Activated CD4-positive, alpha-beta T cell treated with anti-CD3 and anti-CD28 coated beads, Interleukin-2, amount 10 ng/mL, durations not matched to agents 24 days and 14 days (primary cell): Measurements from ENCODE around the gene TSPAN17. TPM values are rescaled to one million over a fixed set of nuclear protein-coding genes. Genes with fewer than 3 reads are reported as not detected.
"Not testable (repeated sequence)": the region's sequence is repeated elsewhere in the genome, so short reads cannot be mapped to it uniquely, and the experiment has no call there.

Experiments
- DNase-seq: peaks from one replicate; pipeline ENCODE4 v3.0.0; 2022
- H3K27ac Mint-ChIP-seq: one replicate; pipeline ENCODE4 v1.8.0; 2022; ENCODE audit warnings: mild to moderate bottlenecking, mixed read lengths
- H3K27me3 Mint-ChIP-seq: one replicate; pipeline ENCODE4 v1.8.0; 2022; ENCODE audit warnings: mixed read lengths
- H3K36me3 Mint-ChIP-seq: one replicate; pipeline ENCODE4 v1.8.0; 2022; ENCODE audit warnings: low read depth, mild to moderate bottlenecking, mixed read lengths
- H3K4me1 Mint-ChIP-seq: one replicate; pipeline ENCODE4 v1.8.0; 2021; ENCODE audit warnings: mixed read lengths
- H3K4me3 Mint-ChIP-seq: one replicate; pipeline ENCODE4 v1.8.0; 2022; ENCODE audit warnings: mild to moderate bottlenecking, moderate library complexity, mixed read lengths
- H3K9me3 Mint-ChIP-seq: one replicate; pipeline ENCODE4 v1.8.0; 2021; ENCODE audit warnings: mixed read lengths
- intact Hi-C: fragments of 100-400 bp; cut with micrococcal nuclease; formaldehyde crosslinking; loops from one replicate; pipeline ENCODE4 v1.15.1; 2023
- total RNA-seq: library from RNA; stranded (reverse); gene quantifications from 2 replicates; pipeline ENCODE4 v1.2.3, GENCODE V29; 2022

TSPAN17 gene
- total RNA-seq, 1 donor from 2014 or later, result 32.0 TPM

DNA sequence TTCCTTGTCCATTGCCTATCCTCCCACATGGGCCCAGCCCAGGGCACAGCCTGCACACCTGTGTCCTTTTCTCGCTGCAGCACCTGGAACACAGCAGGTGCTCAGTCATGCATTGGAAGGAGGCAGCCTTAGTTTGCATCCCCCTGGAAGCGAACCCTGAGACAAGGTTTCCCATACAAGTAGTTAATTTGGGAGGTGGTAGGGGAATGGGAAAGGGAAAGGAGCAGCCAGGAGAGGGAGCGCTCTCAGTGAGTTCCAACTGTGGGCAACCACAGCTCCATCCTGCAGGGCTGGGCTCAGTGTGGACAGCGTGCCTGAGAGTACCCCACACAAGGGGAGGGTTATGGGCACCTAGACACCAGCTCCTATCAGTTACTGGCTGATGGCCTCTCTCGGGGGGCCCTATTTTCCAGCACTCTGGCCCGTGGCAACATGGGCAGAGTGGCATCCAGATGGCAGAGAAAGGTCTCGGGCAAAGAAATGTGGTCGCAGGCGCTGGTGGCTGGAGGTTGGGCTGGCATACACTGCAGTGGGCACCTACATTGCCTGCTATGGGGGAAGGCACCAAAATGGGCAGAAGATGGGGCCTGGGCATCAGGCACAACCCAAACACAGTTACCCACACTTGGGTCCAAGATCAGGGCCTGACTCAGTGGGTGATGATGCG lies 50.1 kb downstream of the TSPAN17 start:
- DNase-seq, result no peak
- Mint-ChIP-seq H3K27me3 (peaks cover 57% of the 10 kb centered on the region), H3K4me3 (no peak overlapping the region), H3K27ac (no peak overlapping the region), H3K36me3 (no peaks in the 10 kb centered on the region), H3K9me3 (no peaks in the 10 kb centered on the region), H3K4me1 (no peaks in the 10 kb centered on the region)
- intact Hi-C loops, result no loop called here

GRCh38 chr5:176697934-176698538 lies 50.8 kb downstream of the TSPAN17 start:
- Mint-ChIP-seq H3K4me1 (no peaks in the 10 kb centered on the region), H3K4me3 (no peak overlapping the region), H3K9me3 (no peaks in the 10 kb centered on the region), H3K27ac (no peak overlapping the region), H3K27me3 (peaks cover 54% of the 10 kb centered on the region), H3K36me3 (no peaks in the 10 kb centered on the region)
- DNase-seq, result no peak
- intact Hi-C loops, result no loop called here

DNA sequence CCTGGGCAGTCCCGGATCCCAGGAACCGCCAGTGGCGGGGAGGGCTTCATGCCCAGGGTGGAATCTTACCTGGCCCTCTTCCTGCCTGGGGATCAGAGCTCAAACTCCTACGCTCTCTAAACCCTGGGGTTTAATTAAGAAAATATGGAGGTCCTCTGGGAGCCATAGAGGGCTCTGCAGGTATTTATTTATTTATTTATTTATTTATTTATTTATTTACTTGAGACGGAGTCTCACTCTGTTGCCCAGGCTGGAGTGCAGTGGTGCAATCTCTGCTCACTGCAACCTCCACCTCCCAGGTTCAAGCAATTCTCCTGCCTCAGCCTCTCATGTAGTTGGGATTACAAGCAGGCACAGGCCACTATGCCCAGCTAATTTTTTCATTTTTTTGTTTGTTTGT lies 52.2 kb downstream of the TSPAN17 start:
- H3K4me1 Mint-ChIP-seq, H3K9me3 Mint-ChIP-seq, H3K27ac Mint-ChIP-seq, H3K36me3 Mint-ChIP-seq, intact Hi-C loops, DNase-seq, H3K4me3 Mint-ChIP-seq: not testable (repeated sequence)
- peaks cover 43% of the 10 kb centered on the region for H3K27me3 Mint-ChIP-seq

DNA sequence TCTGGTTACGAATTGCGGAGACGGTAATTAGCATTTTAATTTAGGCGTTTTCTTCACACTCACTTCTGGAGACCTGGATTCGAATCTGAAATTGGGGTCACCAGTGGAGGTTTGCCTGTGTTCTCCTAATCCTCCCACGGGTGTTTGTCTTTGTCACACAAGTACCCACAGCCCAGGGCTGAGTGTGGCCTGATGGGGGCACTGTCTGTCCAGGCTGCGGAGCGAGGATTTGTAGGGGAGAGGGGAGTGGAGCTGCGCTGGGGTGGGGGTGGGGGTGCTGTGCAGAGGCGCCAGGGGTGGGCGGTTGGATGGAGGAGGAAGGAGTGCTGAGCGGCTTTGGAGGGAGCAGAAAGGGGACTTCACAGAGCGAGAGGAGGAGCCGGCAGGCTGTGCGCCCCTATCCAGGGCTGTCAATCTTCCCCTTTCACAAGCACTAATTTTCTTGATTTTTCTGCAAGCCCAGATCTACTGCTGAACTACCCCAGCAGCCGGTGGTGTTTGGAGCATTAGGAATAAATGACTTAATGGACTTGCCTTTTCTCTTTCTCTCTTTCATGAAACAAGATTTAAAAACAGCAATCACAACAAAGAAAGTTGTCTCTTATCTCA lies 53.1 kb downstream of the TSPAN17 start:
- no peak for DNase-seq
- intact Hi-C loops, result no loop called here
- no peaks in the 10 kb centered on the region for H3K4me1 Mint-ChIP-seq
- H3K27me3 Mint-ChIP-seq, result peaks cover 39% of the 10 kb centered on the region
- no peak overlapping the region for H3K27ac Mint-ChIP-seq
- H3K9me3 Mint-ChIP-seq, result no peaks in the 10 kb centered on the region
- H3K36me3 Mint-ChIP-seq, result no peaks in the 10 kb centered on the region
- no peak overlapping the region for H3K4me3 Mint-ChIP-seq

GRCh38 chr5:176702671-176703641 lies 55.7 kb downstream of the TSPAN17 start:
- no peaks in the 10 kb centered on the region for H3K9me3 Mint-ChIP-seq
- no peaks in the 10 kb centered on the region for H3K4me1 Mint-ChIP-seq
- peaks cover 23% of the 10 kb centered on the region for H3K27me3 Mint-ChIP-seq
- intact Hi-C loops, result no loop called here
- H3K4me3 Mint-ChIP-seq, result no peak overlapping the region
- no peak for DNase-seq
- no peaks in the 10 kb centered on the region for H3K36me3 Mint-ChIP-seq
- H3K27ac Mint-ChIP-seq, result no peak overlapping the region

- Mint-ChIP-seq H3K4me1 (no peaks in the 10 kb centered on the region), H3K9me3 (no peaks in the 10 kb centered on the region), H3K27me3 (peaks cover 16% of the 10 kb centered on the region), H3K27ac (no peak overlapping the region), H3K4me3 (no peak overlapping the region), H3K36me3 (no peaks in the 10 kb centered on the region)
- intact Hi-C loops, result no loop called here
- no peak for DNase-seq
Measured at GRCh38 chr5:176703857-176704256, 56.6 kb downstream of the TSPAN17 start.

GRCh38 chr5:176704355-176704754 lies 57.1 kb downstream of the TSPAN17 start:
- intact Hi-C loops, result no loop called here
- Mint-ChIP-seq H3K9me3 (no peaks in the 10 kb centered on the region), H3K4me3 (no peak overlapping the region)

DNA sequence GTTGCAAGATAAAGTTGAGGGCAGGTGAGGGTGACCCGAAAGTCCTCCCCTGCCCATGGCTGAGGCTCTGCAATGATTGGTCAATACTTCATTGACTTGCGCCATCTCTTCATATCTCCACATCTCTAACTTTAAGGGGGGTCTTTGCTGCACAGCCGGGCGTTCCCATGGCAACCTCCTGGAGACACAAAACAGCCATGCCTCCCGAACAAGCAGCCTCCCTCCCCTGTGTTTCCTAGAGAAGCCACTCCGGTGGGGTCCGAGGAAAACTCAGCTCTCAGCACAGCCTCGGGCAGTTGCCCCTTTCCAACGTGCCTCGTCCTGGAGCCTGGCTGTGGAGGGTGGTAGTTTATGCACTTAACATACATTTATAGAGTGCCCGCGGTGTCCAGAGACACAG lies 57.5 kb downstream of the TSPAN17 start:
- intact Hi-C loops, result no loop called here
- H3K27ac Mint-ChIP-seq, result no peak overlapping the region
- H3K4me1 Mint-ChIP-seq, result no peaks in the 10 kb centered on the region
- no peaks in the 10 kb centered on the region for H3K9me3 Mint-ChIP-seq
- no peak for DNase-seq
- no peaks in the 10 kb centered on the region for H3K36me3 Mint-ChIP-seq
- no peak overlapping the region for H3K4me3 Mint-ChIP-seq
- peaks cover 17% of the 10 kb centered on the region for H3K27me3 Mint-ChIP-seq

More at GRCh38 chr5:176704355-176704754, 57.1 kb downstream of the TSPAN17 start:
- Mint-ChIP-seq H3K27ac (no peak overlapping the region), H3K36me3 (no peaks in the 10 kb centered on the region), H3K27me3 (peaks cover 17% of the 10 kb centered on the region), H3K4me1 (no peaks in the 10 kb centered on the region)
- DNase-seq, result no peak

Other genes starting within 250 kb of the TSPAN17 start
- 71.5 and 76.2 TPM in 2 replicates for gene CLTB, start 230.9 kb upstream of the TSPAN17 start, total RNA-seq
- gene FAF2, start 199.1 kb upstream of the TSPAN17 start, total RNA-seq, result 42.8 and 43.9 TPM in 2 replicates
- 71.4 and 74.0 TPM in 2 replicates for gene RNF44, start 110.1 kb upstream of the TSPAN17 start, total RNA-seq
- 0.35 and 0.45 TPM in 2 replicates for gene CDHR2, start 98.1 kb upstream of the TSPAN17 start, total RNA-seq
- gene GPRIN1, start 37.3 kb upstream of the TSPAN17 start, total RNA-seq, result 3.7 TPM in 2 replicates
- gene SNCB, start 16.9 kb upstream of the TSPAN17 start, total RNA-seq, result not detected in 2 replicates
- not detected in 2 replicates for gene EIF4E1B, start 16.8 kb upstream of the TSPAN17 start, total RNA-seq
- gene UNC5A, start 163.1 kb downstream of the TSPAN17 start, total RNA-seq, result not detected in 2 replicates